ENCODE results near the gene NPAS3. TPM values are rescaled to one million over a fixed set of nuclear protein-coding genes. Genes with fewer than 3 reads are reported as not detected.

NPAS3 gene
- total RNA-seq, 1 experiment from 2014 or later = not detected

DNA sequence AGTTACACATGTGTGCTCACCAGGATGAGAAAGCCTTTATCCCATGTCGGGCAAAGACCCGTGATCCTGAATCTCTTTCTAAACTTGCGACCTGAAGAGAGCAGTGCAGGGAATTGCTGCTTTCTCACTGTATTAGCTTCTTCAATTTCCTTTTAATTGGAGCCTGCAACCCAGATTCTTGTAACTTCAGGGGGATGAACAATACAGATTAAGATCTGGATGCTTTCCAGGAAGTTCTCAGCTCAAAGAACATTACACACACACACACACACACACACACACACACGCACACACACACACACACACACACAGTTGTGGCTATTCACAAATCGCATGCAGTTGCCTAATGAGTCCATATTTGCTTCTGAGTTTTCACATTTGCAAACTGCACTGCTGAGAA, 268.3 kb downstream of the NPAS3 start:
- no peak overlapping the region for H2AFZ ChIP-seq
- CTCF ChIA-PET = no interaction called here
- H3K4me1 ChIP-seq (replicated peaks; ENCODE audit: insufficient read depth) = no peaks in the 10 kb centered on the region
- H3K27me3 ChIP-seq (ENCODE audit: insufficient read depth, low read depth) = no peaks in the 10 kb centered on the region
- no peaks in the 10 kb centered on the region for H3K36me3 ChIP-seq (ENCODE audit: low read depth)
- no peaks in the 10 kb centered on the region for H3F3A ChIP-seq (ENCODE audit: insufficient read depth, low read depth)
- BruUV-seq (replicated peaks) = no TSS peak
- no peaks in the 10 kb centered on the region for H3K79me2 ChIP-seq (ENCODE audit: low read depth)
- DNase-seq = no peak
- H3K9me2 ChIP-seq (ENCODE audit: insufficient read depth) = no peaks in the 10 kb centered on the region
- POLR2A ChIA-PET (ENCODE audit: unreplicated experiment) = no interaction called here
- intact Hi-C loops (cut with micrococcal nuclease; ENCODE audit: unreplicated experiment) = no loop called here
- no peak overlapping the region for H3K27ac ChIP-seq
- no peaks in the 10 kb centered on the region for H4K20me1 ChIP-seq (ENCODE audit: insufficient read depth)
- TF ChIP-seq, protein P1, sequence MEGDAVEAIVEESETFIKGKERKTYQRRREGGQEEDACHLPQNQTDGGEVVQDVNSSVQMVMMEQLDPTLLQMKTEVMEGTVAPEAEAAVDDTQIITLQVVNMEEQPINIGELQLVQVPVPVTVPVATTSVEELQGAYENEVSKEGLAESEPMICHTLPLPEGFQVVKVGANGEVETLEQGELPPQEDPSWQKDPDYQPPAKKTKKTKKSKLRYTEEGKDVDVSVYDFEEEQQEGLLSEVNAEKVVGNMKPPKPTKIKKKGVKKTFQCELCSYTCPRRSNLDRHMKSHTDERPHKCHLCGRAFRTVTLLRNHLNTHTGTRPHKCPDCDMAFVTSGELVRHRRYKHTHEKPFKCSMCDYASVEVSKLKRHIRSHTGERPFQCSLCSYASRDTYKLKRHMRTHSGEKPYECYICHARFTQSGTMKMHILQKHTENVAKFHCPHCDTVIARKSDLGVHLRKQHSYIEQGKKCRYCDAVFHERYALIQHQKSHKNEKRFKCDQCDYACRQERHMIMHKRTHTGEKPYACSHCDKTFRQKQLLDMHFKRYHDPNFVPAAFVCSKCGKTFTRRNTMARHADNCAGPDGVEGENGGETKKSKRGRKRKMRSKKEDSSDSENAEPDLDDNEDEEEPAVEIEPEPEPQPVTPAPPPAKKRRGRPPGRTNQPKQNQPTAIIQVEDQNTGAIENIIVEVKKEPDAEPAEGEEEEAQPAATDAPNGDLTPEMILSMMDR (conservative IDR thresholded peaks at IDR 0.05) = no peak
- no peak for TF ChIP-seq EZH2 (IDR thresholded peaks at IDR 0.05; ENCODE audit: low read depth)
- no peaks in the 10 kb centered on the region for H3K9me3 ChIP-seq (ENCODE audit: insufficient read depth, low read depth)
- H3K4me2 ChIP-seq = no peak overlapping the region
- H3K4me3 ChIP-seq = no peak overlapping the region

DNA sequence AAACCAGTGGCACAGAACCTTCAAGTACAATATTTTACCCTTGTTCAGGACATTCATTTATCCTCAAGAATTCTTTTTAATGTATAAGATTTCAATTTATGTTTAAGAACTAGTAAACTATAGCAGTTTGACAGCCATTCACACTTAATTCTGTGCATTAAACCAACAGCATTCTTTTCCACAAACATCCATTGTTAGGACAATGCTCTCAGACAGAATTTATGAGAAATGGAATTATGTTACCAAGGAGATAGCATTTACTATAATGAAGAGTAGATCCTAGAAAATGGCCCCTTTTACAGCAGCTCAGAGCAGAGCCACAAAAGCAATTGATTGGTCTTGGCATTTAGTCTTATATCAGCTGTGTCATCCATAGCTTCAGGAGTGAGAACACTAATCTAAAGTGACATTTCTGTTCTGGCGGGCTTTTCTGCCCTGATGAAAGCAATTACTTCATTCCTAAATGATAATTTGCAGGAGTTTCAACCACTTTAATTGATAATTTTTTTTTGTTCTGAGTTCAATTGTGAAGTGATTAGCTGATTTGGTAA, 268.9 kb downstream of the NPAS3 start:
- Histone ChIP-seq H2AFZ (no peak overlapping the region), H3K4me1 (replicated peaks; ENCODE audit: insufficient read depth) (no peaks in the 10 kb centered on the region), H3K4me3 (no peak overlapping the region), H3K27ac (no peak overlapping the region), H3F3A (ENCODE audit: insufficient read depth, low read depth) (no peaks in the 10 kb centered on the region), H3K36me3 (ENCODE audit: low read depth) (no peaks in the 10 kb centered on the region), H3K9me3 (ENCODE audit: insufficient read depth, low read depth) (no peaks in the 10 kb centered on the region), H3K79me2 (ENCODE audit: low read depth) (no peaks in the 10 kb centered on the region), H3K9me2 (ENCODE audit: insufficient read depth) (no peaks in the 10 kb centered on the region), H3K27me3 (ENCODE audit: insufficient read depth, low read depth) (no peaks in the 10 kb centered on the region), H3K4me2 (no peak overlapping the region), H4K20me1 (ENCODE audit: insufficient read depth) (no peaks in the 10 kb centered on the region)
- ChIA-PET POLR2A (ENCODE audit: unreplicated experiment) (no interaction called here), CTCF (no interaction called here)
- intact Hi-C loops (cut with micrococcal nuclease; ENCODE audit: unreplicated experiment) = no loop called here
- TF ChIP-seq, protein P1 (conservative IDR thresholded peaks at IDR 0.05) = no peak
- TF ChIP-seq EZH2 (IDR thresholded peaks at IDR 0.05; ENCODE audit: low read depth) = no peak
- no TSS peak for BruUV-seq (replicated peaks)
- DNase-seq = no peak

DNA sequence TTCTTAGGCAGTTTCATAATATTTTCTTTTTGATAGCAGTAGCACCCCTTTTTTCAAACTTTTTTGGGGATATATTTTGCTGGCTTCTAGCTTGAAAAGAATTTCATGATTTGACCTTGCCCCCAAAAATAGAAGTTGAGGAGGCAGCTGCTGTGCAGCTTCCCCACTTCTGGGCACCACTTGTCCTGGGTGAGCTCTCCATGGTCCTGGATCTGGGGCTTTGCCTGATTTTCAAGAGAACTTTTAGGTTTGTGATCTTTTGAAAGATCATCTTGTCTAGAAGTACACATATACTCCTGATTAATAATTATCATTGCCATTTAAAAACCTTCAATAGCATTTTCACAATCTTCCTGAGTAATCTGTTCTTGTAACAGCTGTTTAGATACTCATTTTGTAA, 271.6 kb downstream of the NPAS3 start:
- Histone ChIP-seq H3K27me3 (ENCODE audit: insufficient read depth, low read depth) (no peaks in the 10 kb centered on the region), H2AFZ (no peak overlapping the region), H3K9me2 (ENCODE audit: insufficient read depth) (no peaks in the 10 kb centered on the region), H3K4me1 (replicated peaks; ENCODE audit: insufficient read depth) (no peaks in the 10 kb centered on the region), H3K9me3 (ENCODE audit: insufficient read depth, low read depth) (no peaks in the 10 kb centered on the region), H4K20me1 (ENCODE audit: insufficient read depth) (no peaks in the 10 kb centered on the region), H3F3A (ENCODE audit: insufficient read depth, low read depth) (no peaks in the 10 kb centered on the region), H3K4me3 (no peak overlapping the region), H3K79me2 (ENCODE audit: low read depth) (no peaks in the 10 kb centered on the region), H3K27ac (no peak overlapping the region), H3K36me3 (ENCODE audit: low read depth) (no peaks in the 10 kb centered on the region), H3K4me2 (no peak overlapping the region)
- no TSS peak for BruUV-seq (replicated peaks)
- CTCF ChIA-PET = no interaction called here
- intact Hi-C loops (cut with micrococcal nuclease; ENCODE audit: unreplicated experiment) = no loop called here
- peak in 1 of 2 experiments; percentile 2 for DNase-seq
- POLR2A ChIA-PET (ENCODE audit: unreplicated experiment) = no interaction called here
- no peak for TF ChIP-seq EZH2 (IDR thresholded peaks at IDR 0.05; ENCODE audit: low read depth)

DNA sequence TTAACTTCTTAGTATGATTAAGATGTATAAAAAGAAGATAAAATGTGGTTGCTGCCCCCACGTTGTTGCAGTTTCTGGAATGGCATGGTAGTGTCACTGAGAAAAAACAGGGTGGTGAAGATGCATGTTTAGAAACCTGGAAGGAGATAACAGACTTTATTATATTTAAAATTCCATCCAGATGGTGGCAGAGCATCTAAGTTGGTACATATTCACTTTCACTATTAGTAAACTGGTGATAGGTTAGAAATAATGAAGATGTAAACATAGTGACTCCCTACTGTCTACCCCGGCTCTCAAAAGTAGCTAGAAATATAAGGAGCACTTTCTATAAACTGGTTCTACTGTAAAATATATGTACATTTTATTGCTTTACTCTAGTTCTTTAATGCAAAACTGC, 279.3 kb downstream of the NPAS3 start:
- POLR2A ChIA-PET (ENCODE audit: unreplicated experiment) = interaction anchor here (0.6 kb wide), 1 partner anchor 22 kb away, joined by 3 read pairs; no protein-coding TSS in a partner anchor
- Histone ChIP-seq H3K27me3 (ENCODE audit: insufficient read depth, low read depth) (no peaks in the 10 kb centered on the region), H3F3A (ENCODE audit: insufficient read depth, low read depth) (no peaks in the 10 kb centered on the region), H3K36me3 (ENCODE audit: low read depth) (no peaks in the 10 kb centered on the region), H4K20me1 (ENCODE audit: insufficient read depth) (no peaks in the 10 kb centered on the region), H3K4me1 (replicated peaks; ENCODE audit: insufficient read depth) (no peaks in the 10 kb centered on the region), H3K4me3 (no peak overlapping the region), H3K9me2 (ENCODE audit: insufficient read depth) (no peaks in the 10 kb centered on the region), H2AFZ (no peak overlapping the region), H3K79me2 (ENCODE audit: low read depth) (no peaks in the 10 kb centered on the region), H3K4me2 (no peak overlapping the region), H3K9me3 (ENCODE audit: insufficient read depth, low read depth) (no peaks in the 10 kb centered on the region), H3K27ac (no peak overlapping the region)
- CTCF ChIA-PET = no interaction called here
- DNase-seq = no peak
- no TSS peak for BruUV-seq (replicated peaks)
- intact Hi-C loops (cut with micrococcal nuclease; ENCODE audit: unreplicated experiment) = no loop called here
- TF ChIP-seq, protein P1 (conservative IDR thresholded peaks at IDR 0.05) = no peak
- TF ChIP-seq EZH2 (IDR thresholded peaks at IDR 0.05; ENCODE audit: low read depth) = no peak
